Measurements from ENCODE around the gene LDB2.

Gene LDB2

DNA sequence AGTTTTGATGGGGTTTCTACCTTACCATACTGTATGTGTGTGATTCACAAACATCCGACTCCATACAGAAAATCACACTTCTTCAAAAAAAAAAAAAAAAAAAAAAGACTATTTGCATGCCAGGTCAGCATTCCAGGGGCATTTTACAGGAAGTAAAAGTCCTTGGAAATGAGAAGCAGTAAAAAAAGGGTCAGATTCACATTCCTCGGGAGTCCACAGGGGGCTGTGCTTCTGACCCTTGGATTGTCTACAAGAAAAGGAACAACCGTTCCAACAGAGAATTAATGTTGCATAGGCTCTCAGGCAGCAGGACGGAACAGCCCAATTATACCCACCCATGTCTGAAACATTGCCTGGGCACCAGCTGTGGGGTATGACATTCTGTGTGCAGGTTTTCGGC is 290.3 kb downstream of the LDB2 start:
- H3K4me2 ChIP-seq (ENCODE audit: low read depth, low read length): no peak overlapping the region
- H3K27me3 ChIP-seq (replicated peaks; ENCODE audit: insufficient read depth, low read length): no peaks in the 10 kb centered on the region
- no peaks in the 10 kb centered on the region for H3K9me2 ChIP-seq (replicated peaks; ENCODE audit: insufficient read depth, low read length)
- H3F3A ChIP-seq (ENCODE audit: insufficient read depth, low read length): no peaks in the 10 kb centered on the region
- no peak overlapping the region for H3K9ac ChIP-seq (ENCODE audit: low read length)
- no peak overlapping the region for H3K27ac ChIP-seq (ENCODE audit: low read length)
- H2AFZ ChIP-seq (ENCODE audit: low read length): no peak overlapping the region
- H3K36me3 ChIP-seq (replicated peaks; ENCODE audit: insufficient read depth, low read length): no peaks in the 10 kb centered on the region
- no peak for TF ChIP-seq EZH2 (optimal IDR thresholded peaks at IDR 0.05; ENCODE audit: low read depth, low read length)
- no peak overlapping the region for H3K4me3 ChIP-seq (ENCODE audit: low read length)
- no peak for DNase-seq
- H4K20me1 ChIP-seq (ENCODE audit: insufficient read depth, low read length): no peaks in the 10 kb centered on the region
- no peaks in the 10 kb centered on the region for H3K79me2 ChIP-seq (ENCODE audit: low read length)
- H3K9me3 ChIP-seq (replicated peaks; ENCODE audit: insufficient read depth, low read length): no peaks in the 10 kb centered on the region
- H3K4me1 ChIP-seq (ENCODE audit: low read length): no peaks in the 10 kb centered on the region

DNA sequence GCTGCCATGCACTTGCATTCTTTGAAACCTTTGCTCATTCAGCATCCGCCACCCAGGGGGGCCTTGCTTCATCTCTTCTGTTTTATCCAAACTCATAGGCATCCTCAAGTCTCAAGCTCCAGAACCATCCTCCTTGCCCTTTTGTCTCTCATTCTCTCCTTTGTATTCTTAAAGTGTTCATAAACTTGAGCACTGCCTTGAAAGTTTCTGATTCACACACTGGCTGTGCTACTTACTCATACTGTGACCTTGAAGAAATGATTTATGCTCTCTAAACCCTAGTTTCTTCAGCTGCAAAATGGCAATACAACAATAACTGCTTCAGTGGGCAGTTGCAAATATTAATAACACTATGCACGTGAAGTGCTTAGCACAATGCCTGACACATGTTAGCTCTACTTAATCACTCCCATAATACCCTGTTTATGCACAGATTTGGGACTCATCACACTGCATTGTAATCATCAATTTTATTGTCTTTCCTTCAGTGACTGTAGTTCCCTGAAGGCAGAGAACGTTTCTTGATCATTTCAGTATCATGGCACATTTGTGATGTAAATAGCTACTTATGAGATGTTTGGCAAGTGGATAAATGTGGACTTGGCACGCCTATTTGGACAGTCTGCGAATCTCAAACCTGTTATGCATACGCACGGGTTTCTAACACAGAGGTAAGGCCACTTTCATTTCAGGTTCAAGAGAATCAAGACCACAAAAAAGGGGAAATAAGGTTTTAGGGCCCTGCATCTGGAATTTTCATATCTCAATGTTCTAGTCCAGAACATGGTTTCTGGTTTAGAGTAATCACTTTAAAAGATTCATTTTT is 291.0 kb downstream of the LDB2 start:
- Histone ChIP-seq H3K9me2 (replicated peaks; ENCODE audit: insufficient read depth, low read length) (no peaks in the 10 kb centered on the region), H3K4me3 (ENCODE audit: low read length) (no peak overlapping the region), H3K4me2 (ENCODE audit: low read depth, low read length) (no peak overlapping the region), H3K9me3 (replicated peaks; ENCODE audit: insufficient read depth, low read length) (no peaks in the 10 kb centered on the region), H3K27ac (ENCODE audit: low read length) (no peak overlapping the region), H3K9ac (ENCODE audit: low read length) (no peak overlapping the region), H3K4me1 (ENCODE audit: low read length) (no peaks in the 10 kb centered on the region), H3K27me3 (replicated peaks; ENCODE audit: insufficient read depth, low read length) (no peaks in the 10 kb centered on the region), H3F3A (ENCODE audit: insufficient read depth, low read length) (no peaks in the 10 kb centered on the region), H4K20me1 (ENCODE audit: insufficient read depth, low read length) (no peaks in the 10 kb centered on the region), H3K36me3 (replicated peaks; ENCODE audit: insufficient read depth, low read length) (no peaks in the 10 kb centered on the region), H3K79me2 (ENCODE audit: low read length) (no peaks in the 10 kb centered on the region), H2AFZ (ENCODE audit: low read length) (no peak overlapping the region)
- no peak for DNase-seq
- TF ChIP-seq, protein P1, sequence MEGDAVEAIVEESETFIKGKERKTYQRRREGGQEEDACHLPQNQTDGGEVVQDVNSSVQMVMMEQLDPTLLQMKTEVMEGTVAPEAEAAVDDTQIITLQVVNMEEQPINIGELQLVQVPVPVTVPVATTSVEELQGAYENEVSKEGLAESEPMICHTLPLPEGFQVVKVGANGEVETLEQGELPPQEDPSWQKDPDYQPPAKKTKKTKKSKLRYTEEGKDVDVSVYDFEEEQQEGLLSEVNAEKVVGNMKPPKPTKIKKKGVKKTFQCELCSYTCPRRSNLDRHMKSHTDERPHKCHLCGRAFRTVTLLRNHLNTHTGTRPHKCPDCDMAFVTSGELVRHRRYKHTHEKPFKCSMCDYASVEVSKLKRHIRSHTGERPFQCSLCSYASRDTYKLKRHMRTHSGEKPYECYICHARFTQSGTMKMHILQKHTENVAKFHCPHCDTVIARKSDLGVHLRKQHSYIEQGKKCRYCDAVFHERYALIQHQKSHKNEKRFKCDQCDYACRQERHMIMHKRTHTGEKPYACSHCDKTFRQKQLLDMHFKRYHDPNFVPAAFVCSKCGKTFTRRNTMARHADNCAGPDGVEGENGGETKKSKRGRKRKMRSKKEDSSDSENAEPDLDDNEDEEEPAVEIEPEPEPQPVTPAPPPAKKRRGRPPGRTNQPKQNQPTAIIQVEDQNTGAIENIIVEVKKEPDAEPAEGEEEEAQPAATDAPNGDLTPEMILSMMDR (IDR thresholded peaks at IDR 0.05; ENCODE audit: low read length): no peak
- TF ChIP-seq EZH2 (optimal IDR thresholded peaks at IDR 0.05; ENCODE audit: low read depth, low read length) (no peak), EZH2phosphoT487 (IDR thresholded peaks at IDR 0.05; ENCODE audit: low read length) (no peak)

DNA sequence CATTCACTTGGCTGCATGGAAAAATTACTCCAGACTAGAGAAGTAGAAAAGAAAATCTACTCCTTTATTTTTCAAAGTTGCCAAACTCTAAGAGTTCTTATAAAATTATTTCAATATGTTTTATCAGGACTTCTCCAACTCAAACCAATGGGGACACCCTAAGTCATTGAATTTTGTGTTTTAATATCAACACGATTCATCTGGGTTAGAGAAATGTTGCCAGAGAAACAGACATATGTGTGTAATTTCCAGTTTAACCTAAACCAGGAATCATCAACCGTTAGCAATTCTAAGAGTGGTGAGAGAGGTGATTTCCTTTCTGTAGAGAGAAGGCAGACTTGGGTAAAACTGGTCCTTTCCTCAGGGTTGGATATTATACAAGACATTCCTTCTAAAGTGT is 291.8 kb downstream of the LDB2 start:
- Histone ChIP-seq H3K4me3 (ENCODE audit: low read length) (no peak overlapping the region), H3K4me2 (ENCODE audit: low read depth, low read length) (no peak overlapping the region)
- TF ChIP-seq EZH2phosphoT487 (IDR thresholded peaks at IDR 0.05; ENCODE audit: low read length) (no peak), EZH2 (optimal IDR thresholded peaks at IDR 0.05; ENCODE audit: low read depth, low read length) (no peak)
- TF ChIP-seq, protein P1 (IDR thresholded peaks at IDR 0.05; ENCODE audit: low read length): no peak

DNA sequence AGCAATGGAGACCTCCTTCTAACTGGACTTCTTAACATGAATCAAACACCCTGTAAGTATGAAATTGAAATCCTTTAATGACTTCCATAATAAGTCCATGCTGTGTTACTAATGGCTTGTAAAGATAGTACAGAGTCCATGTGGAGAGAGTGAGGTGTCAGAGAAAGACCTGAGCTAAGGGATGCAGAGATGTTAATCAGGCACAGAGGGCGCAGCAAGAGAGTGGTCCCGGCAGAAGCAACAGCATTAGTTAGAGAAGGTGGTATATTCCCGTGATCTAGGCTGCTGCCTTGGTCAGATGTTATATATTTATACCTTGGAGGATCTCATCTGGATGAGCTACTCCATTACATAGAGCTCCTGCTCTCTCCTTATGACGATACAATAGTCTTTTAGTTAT is 295.3 kb downstream of the LDB2 start:
- no peak overlapping the region for H3K27ac ChIP-seq (ENCODE audit: low read length)
- H3K4me1 ChIP-seq (ENCODE audit: low read length): no peaks in the 10 kb centered on the region
- H3K9me3 ChIP-seq (replicated peaks; ENCODE audit: insufficient read depth, low read length): no peaks in the 10 kb centered on the region
- H3F3A ChIP-seq (ENCODE audit: insufficient read depth, low read length): no peaks in the 10 kb centered on the region
- H3K79me2 ChIP-seq (ENCODE audit: low read length): no peaks in the 10 kb centered on the region
- H3K4me2 ChIP-seq (ENCODE audit: low read depth, low read length): no peak overlapping the region
- TF ChIP-seq, protein P1 (IDR thresholded peaks at IDR 0.05; ENCODE audit: low read length): no peak
- no peak for TF ChIP-seq EZH2 (optimal IDR thresholded peaks at IDR 0.05; ENCODE audit: low read depth, low read length)
- TF ChIP-seq EZH2phosphoT487 (IDR thresholded peaks at IDR 0.05; ENCODE audit: low read length): no peak
- H3K27me3 ChIP-seq (replicated peaks; ENCODE audit: insufficient read depth, low read length): no peaks in the 10 kb centered on the region
- no peak overlapping the region for H3K4me3 ChIP-seq (ENCODE audit: low read length)
- no peak for DNase-seq
- no peaks in the 10 kb centered on the region for H3K36me3 ChIP-seq (replicated peaks; ENCODE audit: insufficient read depth, low read length)
- H3K9ac ChIP-seq (ENCODE audit: low read length): no peak overlapping the region
- no peaks in the 10 kb centered on the region for H4K20me1 ChIP-seq (ENCODE audit: insufficient read depth, low read length)
- no peak overlapping the region for H2AFZ ChIP-seq (ENCODE audit: low read length)
- no peaks in the 10 kb centered on the region for H3K9me2 ChIP-seq (replicated peaks; ENCODE audit: insufficient read depth, low read length)

More for the DNA sequence above, 291.8 kb downstream of the LDB2 start:
- Histone ChIP-seq H3K27ac (ENCODE audit: low read length) (no peak overlapping the region), H3K9me2 (replicated peaks; ENCODE audit: insufficient read depth, low read length) (no peaks in the 10 kb centered on the region), H3K36me3 (replicated peaks; ENCODE audit: insufficient read depth, low read length) (no peaks in the 10 kb centered on the region), H3K9ac (ENCODE audit: low read length) (no peak overlapping the region), H2AFZ (ENCODE audit: low read length) (no peak overlapping the region), H3F3A (ENCODE audit: insufficient read depth, low read length) (no peaks in the 10 kb centered on the region), H3K4me1 (ENCODE audit: low read length) (no peaks in the 10 kb centered on the region), H3K9me3 (replicated peaks; ENCODE audit: insufficient read depth, low read length) (no peaks in the 10 kb centered on the region), H3K79me2 (ENCODE audit: low read length) (no peaks in the 10 kb centered on the region), H3K27me3 (replicated peaks; ENCODE audit: insufficient read depth, low read length) (no peaks in the 10 kb centered on the region), H4K20me1 (ENCODE audit: insufficient read depth, low read length) (no peaks in the 10 kb centered on the region)
- no peak for DNase-seq

Data from MM.1S (cell line).